ENCODE data around the gene CAMK2A.

The CAMK2A gene

GRCh38 chr5:150242251-150242894 is 47.2 kb downstream of the CAMK2A start:
- TF ChIP-seq CTCF (IDR thresholded peaks at IDR 0.05; ENCODE audit: low read depth, low read length, missing control alignments): no peak
- H3K4me3 ChIP-seq (ENCODE audit: low read depth, low read length): no peak overlapping the region
- DNase-seq (ENCODE audit: low read depth): no peak
- in situ Hi-C loops (cut with HindIII; ENCODE audit: low sequenced_read_pairs): no loop called here

GRCh38 chr5:150241298-150242160 is 48.0 kb downstream of the CAMK2A start:
- in situ Hi-C loops (cut with HindIII; ENCODE audit: low sequenced_read_pairs): no loop called here
- no peak overlapping the region for H3K4me3 ChIP-seq (ENCODE audit: low read depth, low read length)
- no peak for TF ChIP-seq CTCF (IDR thresholded peaks at IDR 0.05; ENCODE audit: low read depth, low read length, missing control alignments)
- no peak for DNase-seq (ENCODE audit: low read depth)

- in situ Hi-C loops (cut with HindIII; ENCODE audit: low sequenced_read_pairs): no loop called here
- DNase-seq (ENCODE audit: low read depth): no peak
- TF ChIP-seq CTCF (IDR thresholded peaks at IDR 0.05; ENCODE audit: low read depth, low read length, missing control alignments): no peak
- no peak overlapping the region for H3K4me3 ChIP-seq (ENCODE audit: low read depth, low read length)
Measured at GRCh38 chr5:150239794-150240122, 49.8 kb downstream of the CAMK2A start.

GRCh38 chr5:150239099-150239793 is 50.3 kb downstream of the CAMK2A start:
- no peak overlapping the region for H3K4me3 ChIP-seq (ENCODE audit: low read depth, low read length)
- in situ Hi-C loops (cut with HindIII; ENCODE audit: low sequenced_read_pairs): no loop called here
- DNase-seq (ENCODE audit: low read depth): no peak
- no peak for TF ChIP-seq CTCF (IDR thresholded peaks at IDR 0.05; ENCODE audit: low read depth, low read length, missing control alignments)

- TF ChIP-seq CTCF (IDR thresholded peaks at IDR 0.05; ENCODE audit: low read depth, low read length, missing control alignments): no peak
- H3K4me3 ChIP-seq (ENCODE audit: low read depth, low read length): no peak overlapping the region
- in situ Hi-C loops (cut with HindIII; ENCODE audit: low sequenced_read_pairs): no loop called here
- DNase-seq (ENCODE audit: low read depth): no peak
Measured at GRCh38 chr5:150238646-150239045, 50.9 kb downstream of the CAMK2A start.

- DNase-seq (ENCODE audit: low read depth): no peak
- in situ Hi-C loops (cut with HindIII; ENCODE audit: low sequenced_read_pairs): no loop called here
- no peak for TF ChIP-seq CTCF (IDR thresholded peaks at IDR 0.05; ENCODE audit: low read depth, low read length, missing control alignments)
- H3K4me3 ChIP-seq (ENCODE audit: low read depth, low read length): no peak overlapping the region
Measured at GRCh38 chr5:150236981-150237754, 52.4 kb downstream of the CAMK2A start.

Data from astrocyte of the cerebellum (primary cell).